Panc1 (cell line): Measurements from ENCODE around the gene MSANTD1. TPM values are rescaled to one million over a fixed set of nuclear protein-coding genes. Genes with fewer than 3 reads are reported as not detected.

ENCODE experiments used
- ATAC-seq: fragments of 200-7000 bp; cut with Tn5 transposase; 2 replicates; pipeline ENCODE4 v1.9.1; 2020; ENCODE audit warnings: mild to moderate bottlenecking, moderate library complexity
- BruUV-seq: library from RNA; stranded (reverse); fragments of 400-500 nt; replicated peaks from 2 replicates; lab custom pipeline; 2021; lab: Mats Ljungman, UMichigan
- CTCF ChIA-PET: fragments of 300-600 bp; sonication (Branson Sonifier 250); formaldehyde crosslinking; loops from one replicate; lab custom pipeline; 2022; ENCODE audit warnings: antibody characterized with exemption; lab: Charles Lee
- POLR2A ChIA-PET: fragments of 300-600 bp; sonication (Branson Sonifier 250); formaldehyde crosslinking; loops from one replicate; lab custom pipeline; 2022; ENCODE audit warnings: antibody characterized with exemption; lab: Charles Lee
- DNase-seq: peaks from one replicate; pipeline ENCODE4 v3.0.0-alpha.2; 2010; ENCODE audit warnings: low read depth, low spot score
- H3K27ac ChIP-seq: 2 replicates; pipeline ENCODE4 v1.5.1; 2011; ENCODE audit warnings: mild to moderate bottlenecking, low read length, inconsistent platforms
- H3K27me3 ChIP-seq: fragments of 200-500 bp; sonication (Bioruptor generic); 2 replicates; pipeline ENCODE4 v1.6.0; 2014; ENCODE audit warnings: low read length, inconsistent platforms; ENCODE audit not compliant: control insufficient read depth, insufficient read depth
- H3K36me3 ChIP-seq: fragments of 200-500 bp; sonication (Bioruptor generic); 2 replicates; pipeline ENCODE4 v1.5.1; 2014; ENCODE audit warnings: inconsistent platforms, mild to moderate bottlenecking, low read length, moderate library complexity; ENCODE audit not compliant: control insufficient read depth, insufficient read depth
- H3K4me1 ChIP-seq: 2 replicates; pipeline ENCODE4 v1.5.1; 2011; ENCODE audit warnings: inconsistent platforms, mild to moderate bottlenecking, low read length, moderate library complexity; ENCODE audit not compliant: control insufficient read depth, insufficient read depth
- H3K4me3 ChIP-seq, 2 experiments: 2 replicates each; pipeline ENCODE4 v1.5.1; 2011 to 2012; ENCODE audit warnings: low read depth in 2 of 2, low read length in 2 of 2, mild to moderate bottlenecking in 2 of 2, inconsistent platforms in 1 of 2, moderate library complexity in 1 of 2
- H3K9me3 ChIP-seq: fragments of 200-500 bp; sonication (Bioruptor generic); 2 replicates; pipeline ENCODE4 v1.5.1; 2014; ENCODE audit warnings: low read depth, mild to moderate bottlenecking, inconsistent platforms, low read length, moderate library complexity; ENCODE audit not compliant: control insufficient read depth, insufficient read depth
- CTCF ChIP-seq: fragments of 450-650 bp; IDR thresholded peaks from 2 replicates; pipeline ENCODE4 v1.5.1; 2017; ENCODE audit warnings: mild to moderate bottlenecking
- POLR2AphosphoS5 ChIP-seq: IDR thresholded peaks from 2 replicates; pipeline ENCODE4 v1.6.1; 2012; ENCODE audit warnings: mild to moderate bottlenecking, low read depth, low read length, moderate library complexity
- REST ChIP-seq, 2 experiments: IDR thresholded peaks; 2 replicates each; pipeline ENCODE4 v1.6.1; 2011 to 2012; ENCODE audit warnings: low read depth in 2 of 2, control low read depth in 1 of 2, low read length in 1 of 2, mild to moderate bottlenecking in 1 of 2, moderate library complexity in 1 of 2; ENCODE audit not compliant: insufficient read depth in 1 of 2
- SIN3A ChIP-seq: IDR thresholded peaks from 2 replicates; pipeline ENCODE4 v1.6.1; 2012; ENCODE audit warnings: low read depth, mild to moderate bottlenecking, low read length, moderate library complexity, borderline replicate concordance; ENCODE audit not compliant: insufficient read depth
- TCF7L2 ChIP-seq: IDR thresholded peaks from 2 replicates; pipeline ENCODE4 v1.6.1; 2011; ENCODE audit warnings: mild to moderate bottlenecking, low read depth, low read length, inconsistent platforms
- in situ Hi-C: cut with HindIII; loops from 2 replicates; pipeline ENCODE4 v1.10.0; 2016; ENCODE audit warnings: low sequenced_read_pairs, low pct_unique_long_range_greater_than_20kb
- intact Hi-C: fragments of 100-400 bp; cut with micrococcal nuclease; formaldehyde crosslinking; loops from one replicate; pipeline ENCODE4 v1.10.0; 2022; ENCODE audit not compliant: unreplicated experiment
- total RNA-seq: library from RNA; stranded (reverse); gene quantifications from one replicate; pipeline ENCODE4 v1.2.1, GENCODE V29; 2021; ENCODE audit not compliant: unreplicated experiment

Gene MSANTD1
- total RNA-seq, 1 experiment from 2014 or later = 0.57 TPM

- Histone ChIP-seq H3K4me3 (no peak overlapping the region), H3K27ac (no peak overlapping the region), H3K9me3 (no peaks in the 10 kb centered on the region), H3K4me1 (no peaks in the 10 kb centered on the region), H3K36me3 (no peaks in the 10 kb centered on the region), H3K27me3 (no peaks in the 10 kb centered on the region)
- intact Hi-C loops = no loop called here
- ChIA-PET CTCF (no interaction called here), POLR2A (no interaction called here)
- TF ChIP-seq REST (IDR thresholded peaks at IDR 0.05; ENCODE audit: insufficient read depth in 1 of 2, low read depth in 2 of 2, low read length in 1 of 2) (no peak), POLR2AphosphoS5 (no peak), CTCF (no peak), TCF7L2 (no peak), SIN3A (no peak)
- in situ Hi-C loops = no loop called here
- DNase-seq = no peak
- no TSS peak for BruUV-seq
- ATAC-seq = peak; percentile 52
Measured at GRCh38 chr4:3269105-3269927, 20.4 kb downstream of the MSANTD1 start.

GRCh38 chr4:3269991-3270611 is 21.1 kb downstream of the MSANTD1 start:
- no peak for ATAC-seq
- Histone ChIP-seq H3K36me3 (no peaks in the 10 kb centered on the region), H3K9me3 (no peaks in the 10 kb centered on the region), H3K27me3 (no peaks in the 10 kb centered on the region), H3K4me3 (no peak overlapping the region), H3K27ac (no peak overlapping the region), H3K4me1 (no peaks in the 10 kb centered on the region)
- no TSS peak for BruUV-seq
- intact Hi-C loops = no loop called here
- TF ChIP-seq TCF7L2 (no peak), CTCF (no peak), POLR2AphosphoS5 (no peak), REST (IDR thresholded peaks at IDR 0.05; ENCODE audit: insufficient read depth in 1 of 2, low read depth in 2 of 2, low read length in 1 of 2) (no peak), SIN3A (no peak)
- DNase-seq = no peak
- ChIA-PET CTCF (no interaction called here), POLR2A (no interaction called here)
- in situ Hi-C loops = no loop called here
